ENCODE data around the gene PPFIA4. TPM values are rescaled to one million over a fixed set of nuclear protein-coding genes. Genes with fewer than 3 reads are reported as not detected.

PPFIA4 gene
- total and polyA plus RNA-seq, 7 donors, result 8.3 to 99.8 (median 29.1) TPM

DNA sequence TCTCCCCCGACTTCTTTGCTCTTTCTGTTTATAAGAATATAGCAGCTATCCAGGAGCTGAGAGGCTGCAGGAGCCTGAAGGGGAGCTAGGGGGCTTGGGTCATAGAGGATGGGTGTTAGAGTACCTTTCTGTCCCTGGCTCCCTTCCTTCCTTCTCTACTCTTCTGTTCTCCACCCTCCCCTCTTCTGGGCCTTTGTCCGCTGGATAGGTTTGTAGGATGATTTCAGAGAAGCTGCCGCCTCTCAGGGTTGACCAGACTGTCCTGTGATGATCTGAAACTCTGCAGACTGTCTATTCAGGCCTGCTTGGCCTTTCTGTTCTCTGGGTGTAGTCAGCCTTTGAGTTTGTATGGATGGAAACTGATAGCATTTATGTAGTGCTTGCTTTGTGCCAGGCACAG is 26.3 kb downstream of the PPFIA4 start:
- Histone ChIP-seq H3K27ac (no peak overlapping the region), H3K36me3 (ENCODE audit: insufficient read depth in 1 of 2, low read depth in 1 of 2) (peaks cover 0 to 82% of the 10 kb centered on the region in 2 donors), H3K9me3 (no peaks in the 10 kb centered on the region), H3K4me3 (no peak overlapping the region), H3K27me3 (ENCODE audit: insufficient read depth in 3 of 3, low read length in 2 of 3) (no peaks in the 10 kb centered on the region), H3K4me1 (peaks cover 7% of the 10 kb centered on the region)
- ATAC-seq (no peak), DNase-seq (no peak)
- intact Hi-C loops (cut with DNase I), result no loop called here
- WGBS, 3 donors, result 73 to 93% (median 89%) methylated on average over 3 of the region's 3 CpGs
- TF ChIP-seq, protein P1, sequence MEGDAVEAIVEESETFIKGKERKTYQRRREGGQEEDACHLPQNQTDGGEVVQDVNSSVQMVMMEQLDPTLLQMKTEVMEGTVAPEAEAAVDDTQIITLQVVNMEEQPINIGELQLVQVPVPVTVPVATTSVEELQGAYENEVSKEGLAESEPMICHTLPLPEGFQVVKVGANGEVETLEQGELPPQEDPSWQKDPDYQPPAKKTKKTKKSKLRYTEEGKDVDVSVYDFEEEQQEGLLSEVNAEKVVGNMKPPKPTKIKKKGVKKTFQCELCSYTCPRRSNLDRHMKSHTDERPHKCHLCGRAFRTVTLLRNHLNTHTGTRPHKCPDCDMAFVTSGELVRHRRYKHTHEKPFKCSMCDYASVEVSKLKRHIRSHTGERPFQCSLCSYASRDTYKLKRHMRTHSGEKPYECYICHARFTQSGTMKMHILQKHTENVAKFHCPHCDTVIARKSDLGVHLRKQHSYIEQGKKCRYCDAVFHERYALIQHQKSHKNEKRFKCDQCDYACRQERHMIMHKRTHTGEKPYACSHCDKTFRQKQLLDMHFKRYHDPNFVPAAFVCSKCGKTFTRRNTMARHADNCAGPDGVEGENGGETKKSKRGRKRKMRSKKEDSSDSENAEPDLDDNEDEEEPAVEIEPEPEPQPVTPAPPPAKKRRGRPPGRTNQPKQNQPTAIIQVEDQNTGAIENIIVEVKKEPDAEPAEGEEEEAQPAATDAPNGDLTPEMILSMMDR (IDR thresholded peaks at IDR 0.05), result no peak

DNA sequence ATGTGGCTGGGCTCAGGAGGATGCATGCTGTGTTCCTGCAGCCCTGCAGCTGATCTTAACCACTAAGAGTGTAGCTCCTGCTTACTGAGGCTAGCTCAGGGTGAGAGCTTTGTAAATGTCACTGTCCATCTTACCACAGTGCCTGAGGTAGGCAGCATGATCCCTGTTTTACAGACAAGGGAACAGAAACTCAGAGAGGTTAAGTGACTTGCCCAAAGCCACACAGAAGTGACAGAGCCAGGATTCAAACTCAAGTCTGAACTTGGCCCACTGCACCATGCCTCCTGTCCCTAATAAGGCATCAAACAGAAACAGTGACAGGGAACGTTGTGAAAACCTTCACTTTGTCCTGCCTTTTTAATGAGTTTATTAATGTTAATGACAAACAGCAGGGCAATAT is 27.9 kb downstream of the PPFIA4 start:
- intact Hi-C loops (cut with DNase I), result no loop called here
- Histone ChIP-seq H3K27ac (no peak overlapping the region), H3K36me3 (ENCODE audit: insufficient read depth in 1 of 2, low read depth in 1 of 2) (peaks cover 0 to 82% of the 10 kb centered on the region in 2 donors), H3K4me3 (no peak overlapping the region), H3K4me1 (peaks cover 7% of the 10 kb centered on the region), H3K27me3 (ENCODE audit: insufficient read depth in 3 of 3, low read length in 2 of 3) (no peaks in the 10 kb centered on the region), H3K9me3 (no peaks in the 10 kb centered on the region)
- TF ChIP-seq, protein P1 (IDR thresholded peaks at IDR 0.05), result no peak
- DNase-seq (peak in 1 of 2 donors; percentile 2), ATAC-seq (no peak)
- WGBS, 3 donors, result 75 to 100% (median 91%) methylated on average over 1 of the region's 1 CpG

DNA sequence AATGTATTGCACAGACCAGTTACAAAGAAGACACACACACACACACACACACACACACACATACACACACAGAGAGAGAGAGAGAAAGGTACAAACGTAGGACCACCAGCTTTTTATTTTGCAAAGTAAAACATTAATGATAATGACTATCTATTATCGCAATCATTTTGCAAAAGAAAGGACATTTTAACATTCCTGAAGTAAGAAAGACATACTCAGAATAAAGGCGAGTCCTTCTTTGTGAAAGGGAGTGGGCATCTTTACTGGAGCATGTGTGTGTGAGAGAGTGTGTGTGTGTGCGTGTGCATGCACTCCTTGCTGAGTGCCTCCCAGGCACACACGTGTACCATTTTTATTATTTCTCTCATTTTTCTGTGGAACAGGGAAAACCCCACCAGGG is 28.4 kb downstream of the PPFIA4 start:
- 86 to 94% (median 92%) methylated on average over 5 of the region's 5 CpGs for WGBS, 3 donors
- peaks cover 7% of the 10 kb centered on the region for H3K4me1 ChIP-seq
- TF ChIP-seq, protein P1 (IDR thresholded peaks at IDR 0.05), result no peak
- peaks cover 0 to 82% of the 10 kb centered on the region in 2 donors for H3K36me3 ChIP-seq (ENCODE audit: insufficient read depth in 1 of 2, low read depth in 1 of 2)
- no peak overlapping the region for H3K4me3 ChIP-seq
- intact Hi-C loops (cut with DNase I), result no loop called here
- DNase-seq (no peak), ATAC-seq (no peak)
- no peaks in the 10 kb centered on the region for H3K27me3 ChIP-seq (ENCODE audit: insufficient read depth in 3 of 3, low read length in 2 of 3)
- no peaks in the 10 kb centered on the region for H3K9me3 ChIP-seq
- H3K27ac ChIP-seq, result no peak overlapping the region

DNA sequence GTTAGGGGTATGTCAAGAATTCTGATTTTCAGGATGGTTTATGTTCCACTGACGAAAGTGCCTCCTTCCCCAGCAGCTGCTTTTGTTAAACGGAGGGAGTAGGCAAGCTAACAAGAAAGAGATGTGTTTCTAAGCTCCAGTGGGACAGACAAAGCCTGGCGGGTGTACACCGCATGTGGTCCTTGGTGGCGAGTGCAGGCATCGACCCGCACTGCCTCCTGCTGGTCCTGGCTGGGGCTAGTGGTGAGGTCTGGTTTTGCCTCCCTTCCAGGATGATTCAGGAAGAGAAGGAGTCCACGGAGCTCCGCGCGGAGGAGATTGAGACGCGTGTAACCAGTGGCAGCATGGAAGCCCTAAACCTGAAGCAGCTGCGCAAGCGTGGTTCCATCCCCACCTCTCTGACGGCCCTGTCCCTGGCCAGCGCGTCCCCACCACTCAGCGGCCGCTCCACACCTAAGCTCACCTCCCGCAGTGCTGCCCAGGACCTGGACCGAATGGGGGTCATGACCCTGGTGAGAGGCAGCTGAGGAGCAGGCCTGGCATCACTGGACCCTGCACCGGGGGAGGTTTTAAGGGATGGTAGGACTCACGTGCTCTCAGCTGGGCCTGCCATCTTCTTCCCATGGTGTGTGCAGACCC is 29.0 kb downstream of the PPFIA4 start:
- TF ChIP-seq, protein P1 (IDR thresholded peaks at IDR 0.05), result no peak
- no peak overlapping the region for H3K27ac ChIP-seq
- 92 to 94% (median 93%) methylated on average over 24 of the region's 24 CpGs for WGBS, 3 donors
- ATAC-seq (no peak), DNase-seq (peak in 1 of 2 donors; percentile 42)
- H3K4me1 ChIP-seq, result peaks cover 7% of the 10 kb centered on the region
- H3K27me3 ChIP-seq (ENCODE audit: insufficient read depth in 3 of 3, low read length in 2 of 3), result no peaks in the 10 kb centered on the region
- intact Hi-C loops (cut with DNase I), result no loop called here
- H3K36me3 ChIP-seq (ENCODE audit: insufficient read depth in 1 of 2, low read depth in 1 of 2), result peaks cover 0 to 82% of the 10 kb centered on the region in 2 donors
- H3K9me3 ChIP-seq, result no peaks in the 10 kb centered on the region
- no peak overlapping the region for H3K4me3 ChIP-seq

DNA sequence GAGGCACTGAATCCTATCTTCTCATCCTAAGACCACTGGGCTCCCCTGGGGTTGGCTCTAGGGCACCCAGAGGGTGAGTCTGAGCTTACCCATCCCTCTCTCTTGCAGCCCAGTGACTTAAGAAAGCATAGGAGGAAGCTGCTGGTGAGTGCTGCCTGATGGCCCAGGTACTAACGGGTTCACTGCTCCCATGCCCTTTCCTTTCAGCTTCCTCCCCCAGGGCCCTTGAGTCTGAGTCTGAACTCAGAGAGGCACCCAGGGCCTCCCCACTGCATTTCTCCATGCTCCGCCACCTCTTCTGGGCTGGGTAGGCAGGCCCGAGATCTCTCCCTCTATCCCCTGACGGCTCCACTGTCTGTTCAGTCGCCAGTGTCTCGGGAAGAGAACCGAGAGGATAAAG is 29.7 kb downstream of the PPFIA4 start:
- WGBS, 3 donors, result 84 to 96% (median 88%) methylated on average over 7 of the region's 7 CpGs
- intact Hi-C loops (cut with DNase I), result no loop called here
- Histone ChIP-seq H3K36me3 (ENCODE audit: insufficient read depth in 1 of 2, low read depth in 1 of 2) (peaks cover 0 to 83% of the 10 kb centered on the region in 2 donors), H3K4me1 (peaks cover 7% of the 10 kb centered on the region), H3K4me3 (no peak overlapping the region), H3K27me3 (ENCODE audit: insufficient read depth in 3 of 3, low read length in 2 of 3) (no peaks in the 10 kb centered on the region), H3K27ac (no peak overlapping the region), H3K9me3 (no peaks in the 10 kb centered on the region)
- ATAC-seq (no peak), DNase-seq (peak in 1 of 2 donors; percentile 16)
- TF ChIP-seq, protein P1 (IDR thresholded peaks at IDR 0.05), result no peak
